T-helper 9 cell (primary cell): ENCODE data around the gene CLEC14A.

Experiments used
- DNase-seq: peaks from one replicate; pipeline ENCODE4 v3.0.0-alpha.2; 2020

The CLEC14A gene

DNA sequence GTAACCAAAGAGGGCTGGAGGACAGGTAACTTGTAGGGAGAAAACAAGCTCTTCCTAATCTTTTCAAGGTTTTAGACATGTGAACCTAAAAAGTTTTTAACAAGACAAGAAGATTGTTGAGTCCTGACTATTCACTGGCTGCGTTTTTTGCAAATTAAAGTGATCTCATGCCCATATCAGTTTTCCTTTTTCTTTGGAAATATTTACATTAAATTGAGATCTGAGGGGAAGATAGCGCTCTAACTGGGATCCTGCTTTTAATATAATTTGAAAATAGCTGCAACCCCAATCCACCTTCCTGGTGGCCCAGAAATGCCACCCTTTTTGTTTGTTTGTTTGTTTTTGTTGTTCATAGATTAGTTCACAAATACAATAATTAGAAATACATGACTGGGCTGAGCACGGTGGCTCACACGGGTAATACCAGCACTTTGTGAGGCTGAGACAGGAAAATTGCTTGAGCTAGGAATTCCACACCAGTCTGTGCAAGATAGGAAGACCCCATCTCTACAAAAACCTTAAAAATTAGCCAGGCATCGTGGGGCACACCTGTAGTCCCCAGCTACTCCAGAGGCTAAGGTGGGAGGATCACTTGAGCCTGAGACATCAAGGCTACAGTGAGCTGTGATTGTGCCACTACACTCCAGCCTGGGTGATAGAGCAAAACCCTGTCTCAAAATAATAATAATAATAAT lies 50.6 kb downstream of the CLEC14A start:
- no peak for DNase-seq

DNA sequence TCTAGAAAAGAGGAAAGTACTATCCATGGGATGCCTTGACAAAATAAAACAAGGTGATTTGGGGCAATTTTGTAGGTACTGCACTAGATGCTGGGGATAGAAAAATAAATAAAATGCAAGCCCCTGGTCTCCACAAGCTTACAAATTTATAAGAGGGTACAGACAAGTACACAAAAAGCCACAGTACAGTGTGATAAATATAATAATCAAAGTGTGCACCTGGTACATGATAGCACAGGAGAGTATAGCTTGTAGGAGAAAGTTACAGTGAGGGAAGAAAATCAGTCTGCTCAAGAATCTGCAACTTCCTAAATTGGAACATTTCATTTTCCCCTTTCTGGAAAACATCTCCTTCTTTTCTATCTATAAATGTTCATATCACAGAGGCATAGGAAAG lies 51.2 kb downstream of the CLEC14A start:
- DNase-seq, result no peak
